Lower leg skin (tissue), 3 donors: ENCODE data around the gene FRMD6.

Source experiments
- CTCF ChIP-seq, 3 donors: fragments of 450-650 bp; IDR thresholded peaks; one replicate each; pipeline ENCODE4 v1.5.1; 2016; ENCODE audit warnings: antibody characterized with exemption in 3 of 3, mild to moderate bottlenecking in 3 of 3, moderate library complexity in 2 of 3
- POLR2A ChIP-seq, 2 donors: fragments of 450-650 bp; IDR thresholded peaks; one replicate each; pipeline ENCODE4 v1.6.1; 2016 to 2017; ENCODE audit warnings: antibody characterized with exemption in 2 of 2, mild to moderate bottlenecking in 1 of 2, moderate library complexity in 1 of 2

DNA sequence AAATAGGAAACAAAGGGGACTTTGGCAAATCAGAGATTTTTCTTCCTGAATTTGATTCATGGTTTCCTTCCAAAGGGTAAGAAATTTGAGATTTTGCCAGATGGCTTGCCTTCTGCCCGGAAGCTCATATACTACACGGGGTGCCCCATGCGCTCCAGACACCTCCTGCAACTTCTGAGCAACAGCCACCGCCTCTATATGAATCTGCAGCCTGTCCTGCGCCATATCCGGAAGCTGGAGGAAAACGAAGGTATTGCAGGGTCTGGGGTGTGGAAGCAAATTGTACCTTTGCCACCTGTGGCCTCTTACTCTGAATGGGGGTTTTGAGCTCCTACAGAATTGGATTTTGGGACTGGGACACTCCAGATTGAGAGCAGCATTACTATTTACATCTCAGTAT is 63.5 kb downstream of the FRMD6 start:
- TF ChIP-seq CTCF (IDR thresholded peaks at IDR 0.05) (no peak), POLR2A (IDR thresholded peaks at IDR 0.05) (no peak)
